Cardiac septum (tissue), 1 donor: ENCODE data around the gene RNF224. TPM values are rescaled to one million over a fixed set of nuclear protein-coding genes. Genes with fewer than 3 reads are reported as not detected.
"Not testable (repeated sequence)": the region's sequence is repeated elsewhere in the genome, so short reads cannot be mapped to it uniquely, and the experiment has no call there.

Experiments used
- DNase-seq: peaks from one replicate; pipeline ENCODE4 v3.0.0-alpha.2; 2020; ENCODE audit warnings: low spot score
- intact Hi-C: fragments of 100-400 bp; cut with DNase I; formaldehyde crosslinking; loops from one replicate; pipeline ENCODE4 v1.14.0; 2022
- total RNA-seq: library from RNA; stranded (reverse); fragmentation: NEBNext Ultra II Directional; extraction: Animal tissue kit (Norgen Biotek cat#: 25700); gene quantifications from one replicate; pipeline ENCODE4 v1.2.1, GENCODE V29; 2021
- donor health status: DM: no; HTN: no; CAD: no.

Gene RNF224
- total RNA-seq, 1 donor from 2014 or later: not detected

DNA sequence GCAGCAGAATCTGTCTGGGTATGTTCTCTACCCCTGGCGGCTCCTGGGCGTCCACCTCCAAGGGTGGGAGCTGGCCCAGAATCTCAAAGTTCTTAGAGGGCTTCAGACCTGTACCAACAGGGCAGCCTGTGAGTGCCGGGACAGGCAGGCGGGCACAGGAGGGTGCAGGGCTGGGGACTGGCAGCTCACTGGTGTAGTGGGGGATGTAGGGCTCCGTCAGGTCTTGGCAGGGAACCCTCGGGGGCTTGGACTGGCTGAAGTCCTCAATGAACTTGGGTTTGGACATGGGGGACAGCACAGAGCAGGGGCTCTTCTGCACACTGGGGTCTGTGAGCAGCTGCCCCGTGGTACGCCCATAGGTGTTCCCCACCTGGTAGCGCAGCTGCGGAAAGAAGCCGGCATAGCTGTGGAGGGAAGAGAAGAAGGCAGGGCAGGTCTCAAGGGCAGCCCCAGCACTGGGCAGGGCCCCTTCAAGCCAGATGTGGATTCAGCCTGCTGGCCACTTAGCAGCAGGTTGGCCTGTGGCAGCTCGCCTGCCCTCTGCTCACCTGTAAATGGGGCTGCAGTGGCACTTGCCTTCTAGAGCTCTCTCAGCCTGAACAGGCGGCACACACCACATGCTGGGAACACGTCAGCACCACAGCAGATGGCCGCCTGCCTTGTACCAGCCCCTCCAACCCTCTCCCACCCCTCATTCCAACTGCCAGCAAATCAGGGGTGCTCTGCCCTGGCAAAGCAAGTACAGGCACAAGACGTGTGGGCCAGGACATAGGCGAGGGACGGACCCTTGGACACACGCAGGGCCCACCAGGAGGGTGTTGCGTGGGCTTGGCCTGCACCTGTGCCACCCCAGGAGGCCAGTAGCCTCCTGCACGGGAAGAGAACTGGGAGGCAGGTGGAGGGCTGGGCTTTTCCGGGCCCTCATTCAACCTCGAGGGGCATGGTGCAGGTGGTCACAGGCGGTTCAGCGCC is 18.4 kb downstream of the RNF224 start:
- intact Hi-C loops: no loop called here
- no peak for DNase-seq

DNA sequence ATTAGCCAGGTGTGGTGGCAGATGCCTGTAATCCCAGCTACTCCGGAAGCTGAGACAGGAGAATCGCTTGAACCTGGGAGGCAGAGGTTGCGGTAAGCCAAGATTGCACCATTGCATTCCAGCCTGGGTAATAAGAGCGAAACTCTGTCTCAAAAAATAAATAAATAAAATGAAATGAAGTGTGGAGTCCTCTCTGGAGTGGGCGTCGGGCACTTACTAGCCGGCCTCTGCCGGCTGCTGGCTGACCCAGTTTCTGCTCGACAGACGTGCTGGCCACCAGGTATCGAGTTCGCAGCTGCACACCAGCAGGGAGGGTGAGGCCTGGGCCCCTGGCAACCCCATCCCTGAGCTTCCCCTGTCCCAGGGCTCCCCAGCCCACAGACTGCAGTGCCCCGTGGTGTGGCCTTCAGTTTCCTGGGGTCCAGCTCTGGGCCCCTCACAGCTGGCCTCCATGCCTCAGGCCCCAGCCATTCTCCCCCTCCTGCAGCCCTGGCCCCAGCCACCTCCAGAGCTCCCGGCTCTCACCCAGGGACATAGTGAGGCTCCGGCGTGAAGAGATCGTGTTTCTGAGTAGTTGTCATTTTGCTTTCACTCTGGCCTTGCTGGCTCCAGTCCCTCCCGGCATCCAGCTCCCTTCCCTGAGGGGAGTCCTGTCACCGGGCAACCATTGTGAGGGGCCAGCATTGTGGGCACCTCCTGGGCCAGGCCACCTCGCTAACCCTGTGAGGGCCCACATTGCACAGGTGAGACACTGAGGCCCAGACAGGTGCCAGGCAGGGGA is 20.0 kb downstream of the RNF224 start:
- no peak for DNase-seq
- intact Hi-C loops: no loop called here

DNA sequence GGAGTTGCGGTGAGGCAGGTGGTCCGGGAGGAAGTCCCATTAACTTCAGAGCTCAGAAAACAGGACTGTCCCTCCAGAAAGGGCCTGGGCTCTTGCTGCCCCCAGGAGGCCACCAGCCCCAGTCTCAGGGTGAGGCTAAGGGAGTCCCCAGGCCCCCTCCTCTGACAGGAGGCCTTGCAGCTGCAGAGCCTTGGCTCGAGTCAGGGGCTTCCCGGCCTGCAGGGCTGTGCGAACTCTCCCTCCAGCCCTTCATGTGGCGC is 20.5 kb downstream of the RNF224 start:
- intact Hi-C loops: no loop called here
- no peak for DNase-seq

DNA sequence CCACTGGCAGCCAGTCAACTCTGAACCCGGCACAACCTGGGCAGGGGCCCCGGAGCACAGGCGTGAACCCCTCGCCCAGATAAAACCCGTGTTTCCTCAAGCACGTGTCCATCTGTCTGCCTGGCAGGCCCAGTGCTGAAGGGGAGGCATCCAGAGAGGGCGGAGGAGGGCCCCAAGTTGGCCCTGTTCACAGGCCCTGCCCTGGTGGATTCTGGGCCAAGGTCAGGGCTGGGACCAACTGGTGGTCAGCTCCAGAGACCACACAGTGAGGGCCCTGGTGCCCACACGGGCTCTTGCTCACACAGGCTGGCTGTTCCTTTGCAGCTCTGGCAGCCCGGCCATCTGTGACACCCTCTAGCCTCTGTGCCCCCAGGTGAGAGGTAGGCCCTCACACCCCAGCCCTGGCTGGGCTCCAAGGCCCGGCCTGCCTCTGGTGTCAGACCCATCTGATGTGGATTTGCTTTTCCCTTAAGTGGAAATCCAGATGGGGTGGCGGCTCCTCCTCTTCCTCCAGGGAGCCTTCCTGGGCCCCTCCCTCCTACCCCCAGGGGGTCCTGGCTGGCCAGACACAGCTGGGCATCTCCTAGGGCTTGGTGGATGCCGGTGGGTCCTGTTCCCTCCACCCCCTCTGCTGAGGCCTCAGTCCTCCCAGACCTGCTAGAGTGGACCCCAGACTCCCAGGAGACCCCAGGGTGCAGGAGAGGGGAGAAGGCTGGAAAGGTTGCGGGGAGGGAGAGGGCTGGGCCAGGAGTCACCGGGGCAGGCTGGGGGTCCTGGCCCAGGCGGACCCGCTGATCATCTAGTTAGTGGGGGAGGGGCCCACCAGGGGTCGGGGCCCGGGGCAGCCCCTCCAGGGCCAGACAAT is 23.3 kb downstream of the RNF224 start:
- intact Hi-C loops: no loop called here
- no peak for DNase-seq

DNA sequence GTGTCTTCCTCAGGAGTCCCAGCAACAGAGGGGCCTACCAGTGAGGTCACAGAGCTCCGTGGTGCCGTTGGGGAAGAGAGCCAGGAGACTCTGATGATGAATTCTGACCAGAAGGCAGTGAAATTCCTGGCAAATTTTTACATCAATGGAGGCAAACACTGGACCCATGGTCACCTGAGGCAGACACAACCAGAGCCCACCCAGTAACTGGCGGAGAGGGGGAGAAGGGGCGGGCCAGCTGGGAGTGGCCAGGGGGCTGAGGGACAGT is 23.8 kb downstream of the RNF224 start, which contains the start of gene STPG3:
TSS of gene STPG3 (plus strand) at position 93 of the 268 bp plus-strand sequence. CDS start at position 94, 1 bp downstream.
- intact Hi-C loops: no loop called here
- DNase-seq: no peak

DNA sequence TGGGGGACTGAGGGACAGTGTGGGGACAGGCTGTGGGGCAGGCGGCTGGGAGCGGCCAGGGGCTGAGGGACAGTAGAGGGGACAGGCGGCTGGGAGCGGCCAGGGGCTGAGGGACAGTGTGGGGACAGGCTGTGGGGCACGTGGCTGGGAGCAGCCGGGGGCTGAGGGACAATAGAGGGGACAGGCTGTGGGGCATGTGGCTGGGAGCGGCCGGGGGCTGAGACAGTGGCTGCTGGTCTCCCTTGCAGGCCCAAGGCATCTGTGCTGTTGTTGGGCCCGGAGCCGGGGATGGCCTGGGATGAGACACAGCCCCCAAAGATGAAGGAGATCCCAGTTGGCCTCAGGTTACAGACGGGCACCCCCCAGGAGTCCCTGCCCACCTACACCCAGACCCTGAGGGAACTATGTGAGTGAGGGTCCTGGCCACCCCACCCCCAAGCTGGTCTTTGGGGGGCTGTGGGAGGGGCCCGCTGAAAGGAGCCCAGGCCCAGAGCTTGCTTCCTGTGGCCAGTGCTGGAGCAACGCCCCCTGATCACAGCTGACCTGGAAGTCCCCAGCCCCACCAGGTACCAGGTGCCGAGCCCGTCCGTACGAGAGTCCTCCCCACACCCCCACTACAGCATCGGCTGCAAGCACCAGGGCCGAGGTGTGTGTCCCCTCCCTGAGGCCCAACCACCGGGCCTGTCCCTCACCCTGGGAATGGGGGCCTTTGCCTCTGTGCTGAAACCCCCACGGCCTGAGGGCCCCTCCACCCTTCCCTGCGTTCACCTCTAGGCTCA is 24.4 kb downstream of the RNF224 start:
- intact Hi-C loops: no loop called here
- DNase-seq: no peak

DNA sequence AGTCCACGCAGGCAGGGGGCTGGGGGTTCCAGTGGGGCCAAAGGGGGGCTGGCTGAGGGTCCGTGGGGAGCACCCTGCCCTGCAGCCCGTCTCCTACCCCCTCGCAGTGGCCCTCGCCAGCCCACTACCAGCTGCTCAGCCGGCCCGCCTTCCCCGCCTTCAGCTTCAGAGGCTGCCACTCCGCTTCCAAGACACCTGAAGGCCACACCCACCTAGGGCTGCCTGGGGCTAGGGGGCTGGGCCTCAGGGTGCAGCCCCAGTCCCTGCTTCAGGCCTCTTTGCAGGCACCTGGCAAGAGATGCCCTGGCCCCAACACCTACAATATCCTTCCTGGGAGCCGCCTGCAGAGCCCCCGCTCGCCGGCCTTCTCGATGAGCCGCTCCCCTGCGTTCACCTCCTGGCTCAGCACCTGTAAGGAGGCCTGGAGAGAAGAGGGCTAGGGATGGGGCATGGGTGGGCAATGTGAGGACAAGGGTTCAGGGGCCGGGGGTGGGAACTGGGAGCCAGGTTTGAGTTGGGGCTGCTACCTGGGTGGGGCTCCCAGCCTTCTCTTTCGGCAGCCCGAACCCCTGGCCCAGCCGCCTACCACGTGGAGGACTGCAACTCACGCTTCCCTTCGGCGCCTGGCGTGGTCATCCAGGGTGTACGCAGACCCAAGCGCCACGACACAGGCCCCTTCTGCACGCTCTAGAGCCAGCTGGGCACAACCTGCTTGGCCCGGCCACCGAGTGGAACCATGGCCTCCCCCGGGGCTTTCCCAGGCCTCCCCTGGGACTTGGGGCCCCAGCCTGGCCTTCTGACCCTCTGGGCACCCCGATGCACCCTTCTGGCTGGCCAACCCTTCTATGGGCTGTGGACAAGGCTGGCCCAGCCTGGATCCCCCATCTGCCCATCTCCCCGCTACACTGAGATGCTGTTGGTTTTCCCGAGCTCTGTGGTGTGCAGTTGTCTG is 25.5 kb downstream of the RNF224 start:
- DNase-seq: no peak
- intact Hi-C loops: no loop called here

DNA sequence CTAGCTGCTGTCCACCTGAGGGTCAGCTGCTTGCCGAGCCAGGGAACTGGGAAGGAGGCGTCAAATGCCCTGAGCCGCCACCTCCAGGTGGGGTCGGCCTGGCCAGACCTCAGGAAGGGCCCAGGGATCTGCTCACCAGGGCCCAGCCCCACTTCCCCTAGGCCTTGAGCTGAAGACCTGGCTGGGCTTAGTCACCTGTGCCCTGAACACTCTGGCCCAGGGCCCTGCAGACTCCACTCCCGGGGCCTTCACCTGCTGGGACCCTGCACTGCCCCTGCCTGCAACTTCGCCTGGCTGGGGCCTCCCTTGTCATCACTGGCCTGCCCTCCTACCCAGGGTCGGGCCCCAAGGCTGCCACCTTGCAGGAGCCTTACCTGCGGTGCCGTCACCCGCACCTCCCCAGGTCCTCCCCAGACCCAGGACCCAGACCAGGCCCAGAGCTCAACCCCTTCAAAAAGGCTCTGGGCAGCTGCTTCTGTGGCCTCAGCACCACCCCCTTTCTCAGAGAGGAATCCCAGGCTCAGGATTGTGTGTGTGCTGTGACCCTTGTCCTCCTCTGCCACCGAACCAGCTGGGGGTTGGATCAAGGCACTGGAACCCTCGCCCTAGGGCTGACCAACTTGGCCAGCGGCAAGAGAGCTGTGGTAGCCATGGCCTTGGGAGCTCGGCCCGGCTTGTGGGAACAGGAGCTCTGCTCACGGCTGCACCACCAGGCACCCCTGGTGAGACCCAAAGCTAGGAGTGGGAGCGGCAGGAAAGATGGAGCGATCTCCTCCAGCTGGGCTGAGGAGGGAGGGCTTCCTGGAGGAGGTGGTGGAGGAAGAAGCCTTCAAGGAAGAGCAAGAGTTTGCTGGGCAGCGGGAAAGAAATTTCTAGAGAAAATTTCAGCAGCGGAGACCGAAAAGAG is 26.7 kb downstream of the RNF224 start:
- no peak for DNase-seq
- intact Hi-C loops: loop anchor here (2.0 kb wide), 1 partner anchor 13 kb away; the partner anchor contains the start of gene TUBB4B

DNA sequence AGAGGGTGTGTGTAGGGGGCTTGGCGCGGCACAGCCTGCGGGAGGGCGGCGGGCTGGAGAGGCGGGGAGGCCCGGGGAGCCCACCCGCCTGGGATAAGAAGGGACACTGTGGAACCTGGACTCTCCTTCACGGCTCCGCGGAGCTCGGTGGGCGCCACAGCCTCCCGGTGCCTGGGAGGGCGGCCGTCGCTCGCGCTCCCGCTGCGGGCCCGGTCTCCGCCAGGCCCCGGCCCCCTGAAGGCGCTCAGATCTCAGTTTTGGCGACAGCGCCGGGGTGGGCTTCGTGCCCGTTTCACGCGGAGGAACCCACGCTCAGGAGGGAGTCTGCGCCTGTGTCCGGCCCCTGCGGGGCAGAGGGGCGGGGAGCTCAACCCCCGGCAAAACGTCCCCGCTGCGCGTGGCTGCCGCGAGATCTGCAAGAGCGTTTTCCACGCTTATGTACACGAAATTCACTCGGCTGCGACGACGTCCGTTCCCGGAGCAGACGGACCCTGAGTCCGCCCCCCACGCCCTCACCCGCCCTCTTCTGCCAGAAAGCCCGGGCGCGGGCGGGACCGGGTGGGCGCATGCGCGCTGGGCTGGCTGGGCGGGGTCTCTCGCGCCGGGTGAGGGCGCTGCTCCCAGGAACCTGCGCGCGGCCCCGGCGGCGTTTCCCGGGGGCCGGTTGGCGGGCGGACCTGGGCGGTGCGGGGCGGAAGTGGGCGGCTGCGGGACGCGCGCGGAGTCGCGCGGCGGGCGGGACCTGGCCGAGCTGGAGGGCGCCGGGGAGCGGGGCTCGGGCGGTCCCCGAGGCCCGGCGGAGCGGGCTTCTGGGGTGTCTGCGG is 27.5 kb downstream of the RNF224 start, which contains the start of gene NELFB:
TSS of gene NELFB (plus strand) at position 704 of the 824 bp plus-strand sequence.
- DNase-seq: peak; percentile 98
- intact Hi-C loops: loop anchor here (1.0 to 2.0 kb wide), 2 partner anchors 14 to 32 kb away; partner anchors contain the start of gene TUBB4B

DNA sequence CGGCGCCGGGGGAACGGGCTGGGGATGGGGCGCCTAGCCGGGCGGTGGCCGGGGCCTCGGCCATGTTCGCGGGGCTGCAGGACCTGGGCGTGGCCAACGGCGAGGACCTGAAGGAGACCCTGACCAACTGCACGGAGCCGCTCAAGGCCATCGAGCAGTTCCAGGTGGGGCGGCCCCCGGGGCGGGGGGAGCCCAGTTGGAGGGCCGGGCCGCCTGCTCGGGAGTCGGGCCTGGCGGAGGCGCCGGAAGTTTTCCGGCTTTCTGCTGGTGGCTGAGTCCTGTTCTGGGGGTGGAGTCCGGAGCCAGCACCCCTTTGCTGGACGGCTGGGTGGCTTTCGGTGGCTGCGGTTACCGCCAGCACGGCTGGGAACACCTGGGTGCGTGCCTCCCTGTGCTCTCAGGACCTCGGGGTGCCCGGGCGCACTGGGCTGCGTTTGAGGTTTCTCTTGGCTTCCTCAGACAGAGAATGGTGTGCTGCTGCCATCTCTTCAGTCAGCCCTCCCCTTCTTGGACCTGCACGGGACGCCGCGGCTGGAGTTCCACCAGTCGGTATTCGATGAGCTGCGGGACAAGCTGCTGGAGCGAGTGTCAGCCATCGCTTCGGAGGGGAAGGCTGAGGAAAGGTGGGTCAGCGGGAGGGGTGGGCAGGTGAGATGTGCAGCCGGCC is 28.3 kb downstream of the RNF224 start:
- intact Hi-C loops: loop anchor here (1.0 to 2.0 kb wide), 2 partner anchors 15 to 32 kb away; partner anchors contain the start of gene TUBB4B
- no peak for DNase-seq

DNA sequence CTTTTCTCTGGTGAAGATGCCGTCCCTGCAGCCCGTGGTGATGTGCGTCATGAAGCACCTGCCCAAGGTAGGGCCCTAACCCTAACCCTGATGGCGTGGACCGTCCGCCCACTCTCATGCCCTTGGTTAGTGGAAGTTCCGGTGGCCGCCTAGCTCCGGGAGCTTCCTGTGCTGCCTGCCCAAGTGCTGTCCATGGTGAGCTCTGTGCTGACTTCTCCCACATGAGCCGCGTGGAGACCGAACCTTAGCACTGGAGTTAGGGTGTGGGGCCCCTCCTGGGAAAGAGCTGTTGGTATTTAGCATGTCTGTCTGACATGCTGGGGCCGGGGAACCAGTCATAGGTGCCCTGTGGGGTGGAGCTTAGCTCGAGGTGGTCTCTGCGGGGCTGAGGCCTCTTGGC is 29.1 kb downstream of the RNF224 start:
- DNase-seq: no peak
- intact Hi-C loops: no loop called here

DNA sequence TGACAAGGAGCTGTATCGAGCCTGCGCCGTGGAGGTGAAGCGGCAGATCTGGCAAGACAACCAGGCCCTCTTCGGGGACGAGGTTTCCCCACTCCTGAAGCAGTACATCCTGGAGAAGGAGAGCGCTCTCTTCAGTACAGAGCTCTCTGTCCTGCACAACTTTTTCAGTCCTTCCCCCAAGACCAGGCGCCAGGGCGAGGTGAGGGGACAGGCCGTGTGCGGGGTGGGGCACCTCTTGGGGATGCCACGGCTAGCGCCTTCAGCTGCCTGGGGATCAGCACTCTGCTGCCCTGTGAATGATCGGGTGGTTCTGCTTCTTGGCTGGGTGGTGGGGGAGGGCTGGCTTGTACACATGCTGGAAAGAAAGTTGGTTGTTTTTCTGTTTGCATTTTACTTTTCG is 29.6 kb downstream of the RNF224 start:
- intact Hi-C loops: no loop called here

DNA sequence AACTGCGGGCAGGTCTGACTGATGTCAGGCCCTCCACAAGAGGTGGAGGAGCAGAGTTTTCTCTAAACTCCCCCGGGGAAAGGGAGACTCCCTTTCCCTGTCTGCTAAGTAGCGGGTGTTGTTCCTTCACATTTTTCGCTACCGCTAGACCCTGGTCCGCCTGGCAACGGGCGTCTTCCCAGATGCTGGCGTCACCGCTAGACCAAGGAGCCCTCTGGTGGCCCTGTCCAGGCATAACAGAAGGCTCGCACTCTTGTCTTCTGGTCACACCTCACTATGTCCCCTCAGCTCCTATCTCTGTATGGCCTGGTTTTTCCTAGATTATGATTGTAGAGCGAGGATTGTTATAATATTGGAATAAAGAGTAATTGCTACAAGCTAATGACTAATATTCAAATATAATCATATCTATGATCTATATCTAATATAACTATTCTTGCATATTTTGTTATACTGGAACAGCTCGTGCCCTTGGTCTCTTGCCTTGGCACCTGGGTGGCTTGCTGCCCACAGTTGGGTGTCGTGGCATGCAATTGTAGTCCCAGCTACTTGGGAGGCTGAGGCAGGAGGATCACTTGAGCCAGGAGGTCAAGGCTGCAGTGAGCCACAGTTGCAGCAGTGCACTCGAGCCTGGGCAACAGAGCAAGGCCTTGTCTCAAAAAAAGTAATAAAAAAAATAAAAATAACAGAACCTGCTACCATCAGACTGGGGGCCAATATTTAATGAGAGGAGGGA is 35.0 kb downstream of the RNF224 start:
- intact Hi-C loops, DNase-seq: not testable (repeated sequence)

More for the DNA sequence above, 29.6 kb downstream of the RNF224 start:
- DNase-seq: no peak

DNA sequence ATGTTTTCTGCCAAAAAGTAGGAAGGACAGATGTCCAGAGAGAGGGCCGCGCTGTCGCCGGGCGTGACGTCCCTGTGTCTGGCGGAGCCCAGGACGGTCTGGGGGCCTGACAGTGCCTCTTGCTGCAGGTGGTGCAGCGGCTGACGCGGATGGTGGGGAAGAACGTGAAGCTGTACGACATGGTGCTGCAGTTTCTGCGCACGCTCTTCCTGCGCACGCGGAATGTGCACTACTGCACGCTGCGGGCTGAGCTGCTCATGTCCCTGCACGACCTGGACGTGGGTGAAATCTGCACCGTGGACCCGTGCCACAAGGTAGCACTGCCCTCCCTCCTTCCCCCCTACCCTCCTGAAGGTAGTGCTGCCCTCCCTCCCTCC is 35.6 kb downstream of the RNF224 start:
- DNase-seq: no peak
- intact Hi-C loops: no loop called here

DNA sequence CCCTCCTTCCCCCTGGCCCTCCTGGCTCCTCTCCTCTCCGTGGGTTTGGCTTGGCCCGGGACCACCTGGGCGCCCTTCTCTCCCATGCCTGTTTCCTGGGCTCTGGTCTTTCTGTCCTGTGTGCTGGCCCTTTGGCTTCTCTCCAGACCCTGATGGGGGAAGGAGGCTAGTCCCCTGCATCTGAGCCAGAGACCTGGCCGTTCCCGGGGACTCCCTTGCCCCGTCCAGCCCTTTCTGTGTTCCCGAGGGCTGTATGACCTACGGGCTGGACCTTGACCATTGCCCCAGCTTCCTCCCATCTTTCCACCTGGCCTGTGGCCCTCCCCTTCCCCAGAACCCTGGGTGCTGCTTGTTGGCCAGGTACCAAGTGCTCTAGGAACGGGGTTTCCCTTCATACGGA is 36.2 kb downstream of the RNF224 start:
- no peak for DNase-seq
- intact Hi-C loops: no loop called here
